ENCODE results near the gene ERI3. TPM values are rescaled to one million over a fixed set of nuclear protein-coding genes. Genes with fewer than 3 reads are reported as not detected.
A peak's percentile ranks its signal among the peaks of the same experiment; 100 is the strongest.

The ERI3 gene
- total RNA-seq, 1 donor from 2014 or later, result 83.3 TPM

DNA sequence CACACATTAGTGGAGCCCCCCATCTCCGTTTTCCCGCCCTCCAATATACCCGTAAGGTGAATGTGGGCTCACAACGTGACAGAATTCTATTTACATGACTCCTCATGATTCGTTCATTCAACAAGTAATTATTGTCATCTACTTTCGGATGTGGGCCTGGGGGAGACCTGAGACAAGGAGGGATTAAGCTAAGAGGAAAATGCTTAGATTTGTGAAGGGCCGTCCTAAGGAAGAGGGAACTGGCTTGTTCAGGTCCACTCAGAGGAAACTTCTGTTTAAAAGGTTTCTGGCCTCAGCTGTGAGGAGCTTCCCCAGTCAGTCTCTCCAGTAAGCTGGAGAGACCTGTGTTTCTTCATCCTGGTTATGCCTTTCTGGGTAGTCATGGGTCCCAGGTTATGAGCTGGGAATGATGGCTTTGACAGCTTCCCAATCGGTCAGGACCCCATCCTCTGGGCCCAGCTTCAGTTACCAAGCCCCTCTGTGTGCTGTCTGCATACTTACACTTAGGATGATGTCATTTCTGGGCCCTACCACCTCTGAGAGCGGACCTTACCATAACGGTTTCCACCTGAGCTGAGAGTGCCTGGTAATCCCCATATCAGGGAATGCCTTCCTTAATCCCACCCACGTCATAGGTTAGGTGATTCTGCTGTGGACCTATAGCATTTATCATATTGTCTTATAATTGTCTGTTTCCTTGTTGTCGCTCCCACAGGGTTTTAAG lies 687 bp upstream of the ERI3 start:
- Mint-ChIP-seq H3K9me3 (no peaks in the 10 kb centered on the region), H3K4me3 (peak overlapping the region; percentile 94), H3K4me1 (peaks cover 44% of the 10 kb centered on the region), H3K27ac (ENCODE audit: unreplicated experiment) (peak overlapping the region; percentile 86), H3K27me3 (ENCODE audit: low read depth) (no peaks in the 10 kb centered on the region), H3K36me3 (ENCODE audit: low read depth) (no peaks in the 10 kb centered on the region)
- DNase-seq (ENCODE audit: low read depth, low spot score), result no peak
- TF ChIP-seq, protein P1, sequence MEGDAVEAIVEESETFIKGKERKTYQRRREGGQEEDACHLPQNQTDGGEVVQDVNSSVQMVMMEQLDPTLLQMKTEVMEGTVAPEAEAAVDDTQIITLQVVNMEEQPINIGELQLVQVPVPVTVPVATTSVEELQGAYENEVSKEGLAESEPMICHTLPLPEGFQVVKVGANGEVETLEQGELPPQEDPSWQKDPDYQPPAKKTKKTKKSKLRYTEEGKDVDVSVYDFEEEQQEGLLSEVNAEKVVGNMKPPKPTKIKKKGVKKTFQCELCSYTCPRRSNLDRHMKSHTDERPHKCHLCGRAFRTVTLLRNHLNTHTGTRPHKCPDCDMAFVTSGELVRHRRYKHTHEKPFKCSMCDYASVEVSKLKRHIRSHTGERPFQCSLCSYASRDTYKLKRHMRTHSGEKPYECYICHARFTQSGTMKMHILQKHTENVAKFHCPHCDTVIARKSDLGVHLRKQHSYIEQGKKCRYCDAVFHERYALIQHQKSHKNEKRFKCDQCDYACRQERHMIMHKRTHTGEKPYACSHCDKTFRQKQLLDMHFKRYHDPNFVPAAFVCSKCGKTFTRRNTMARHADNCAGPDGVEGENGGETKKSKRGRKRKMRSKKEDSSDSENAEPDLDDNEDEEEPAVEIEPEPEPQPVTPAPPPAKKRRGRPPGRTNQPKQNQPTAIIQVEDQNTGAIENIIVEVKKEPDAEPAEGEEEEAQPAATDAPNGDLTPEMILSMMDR (conservative IDR thresholded peaks at IDR 0.05), result no peak

DNA sequence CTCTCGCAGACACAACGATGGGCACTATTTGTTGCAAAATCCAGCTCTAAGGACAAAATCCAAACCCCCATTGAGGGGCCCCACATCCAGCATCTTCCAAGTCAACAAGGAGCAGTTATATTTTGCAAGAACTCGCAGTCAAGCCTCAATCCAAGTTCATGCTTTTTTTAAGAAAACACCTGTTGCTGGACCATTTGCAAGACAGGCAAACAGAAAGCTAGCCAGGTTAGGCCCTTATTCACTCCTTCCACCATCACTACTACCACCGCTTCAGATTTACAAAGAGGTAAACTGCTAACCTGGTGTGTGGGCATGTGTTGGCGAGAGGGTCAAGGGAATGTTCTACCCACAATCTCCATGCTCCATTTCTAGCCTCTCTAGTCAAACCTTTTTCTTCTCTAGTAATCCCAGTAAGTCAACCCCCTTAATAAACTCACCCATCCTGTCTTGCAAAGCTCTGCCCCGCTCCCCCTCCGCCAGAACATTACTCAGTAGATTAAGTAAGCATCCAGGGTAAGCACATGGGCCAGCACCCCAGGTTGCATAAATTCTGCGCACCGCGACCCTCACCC lies 703 bp downstream of the ERI3 start:
- TF ChIP-seq, protein P1 (conservative IDR thresholded peaks at IDR 0.05), result no peak
- H3K27me3 Mint-ChIP-seq (ENCODE audit: low read depth), result no peaks in the 10 kb centered on the region
- peaks cover 44% of the 10 kb centered on the region for H3K4me1 Mint-ChIP-seq
- peak overlapping the region; percentile 94 for H3K27ac Mint-ChIP-seq (ENCODE audit: unreplicated experiment)
- no peaks in the 10 kb centered on the region for H3K9me3 Mint-ChIP-seq
- peak overlapping the region; percentile 97 for H3K4me3 Mint-ChIP-seq
- H3K36me3 Mint-ChIP-seq (ENCODE audit: low read depth), result peaks cover 2% of the 10 kb centered on the region
- no peak for DNase-seq (ENCODE audit: low read depth, low spot score)

DNA sequence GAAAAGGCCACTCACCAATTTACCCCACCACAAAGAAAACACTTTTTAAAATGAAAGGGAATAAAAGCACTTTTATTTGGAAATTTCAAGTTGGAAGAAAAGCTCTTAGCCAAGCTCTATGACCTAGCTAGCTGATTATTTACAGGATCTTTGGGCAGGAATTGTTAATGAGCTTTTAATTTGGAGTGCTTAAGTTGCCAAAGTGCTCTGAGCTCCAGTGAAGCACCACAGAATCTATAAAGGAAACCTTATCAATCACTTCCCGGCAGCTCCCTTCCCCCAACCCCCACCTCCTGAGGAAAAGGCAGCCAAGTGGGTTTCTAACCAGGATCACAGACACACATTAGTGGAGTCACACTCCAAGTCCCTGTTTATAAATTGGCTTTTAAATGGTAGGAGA lies 1.5 kb downstream of the ERI3 start:
- Mint-ChIP-seq H3K27me3 (ENCODE audit: low read depth) (no peaks in the 10 kb centered on the region), H3K4me3 (peak overlapping the region; percentile 97), H3K27ac (ENCODE audit: unreplicated experiment) (no peak overlapping the region), H3K36me3 (ENCODE audit: low read depth) (peaks cover 2% of the 10 kb centered on the region), H3K9me3 (no peaks in the 10 kb centered on the region), H3K4me1 (peaks cover 47% of the 10 kb centered on the region)
- no peak for DNase-seq (ENCODE audit: low read depth, low spot score)
- TF ChIP-seq, protein P1 (conservative IDR thresholded peaks at IDR 0.05), result no peak

DNA sequence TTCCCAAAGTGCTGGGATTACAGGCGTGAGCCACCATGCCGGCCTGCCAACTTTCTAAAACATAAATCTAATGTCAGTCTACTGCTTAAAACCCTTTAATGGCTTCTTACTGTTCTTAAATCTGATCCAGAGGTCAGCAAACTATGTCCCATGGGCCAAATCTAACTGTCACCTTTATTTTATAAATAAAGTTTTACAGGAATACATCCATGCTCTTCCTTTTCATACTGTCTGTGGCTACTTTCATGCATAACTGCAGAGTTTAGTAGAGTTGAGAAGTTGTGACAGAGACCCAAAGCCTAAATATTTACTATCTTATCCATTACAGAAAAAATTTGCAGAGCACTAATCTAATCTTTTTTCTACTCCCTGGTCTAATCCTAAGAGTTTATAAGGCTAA lies 3.8 kb downstream of the ERI3 start:
- DNase-seq (ENCODE audit: low read depth, low spot score), result no peak
- H3K4me1 Mint-ChIP-seq, result peaks cover 62% of the 10 kb centered on the region
- H3K4me3 Mint-ChIP-seq, result no peak overlapping the region
- H3K27me3 Mint-ChIP-seq (ENCODE audit: low read depth), result no peaks in the 10 kb centered on the region
- H3K36me3 Mint-ChIP-seq (ENCODE audit: low read depth), result peaks cover 2% of the 10 kb centered on the region
- H3K27ac Mint-ChIP-seq (ENCODE audit: unreplicated experiment), result no peak overlapping the region
- H3K9me3 Mint-ChIP-seq, result no peaks in the 10 kb centered on the region
- TF ChIP-seq, protein P1 (conservative IDR thresholded peaks at IDR 0.05), result no peak

DNA sequence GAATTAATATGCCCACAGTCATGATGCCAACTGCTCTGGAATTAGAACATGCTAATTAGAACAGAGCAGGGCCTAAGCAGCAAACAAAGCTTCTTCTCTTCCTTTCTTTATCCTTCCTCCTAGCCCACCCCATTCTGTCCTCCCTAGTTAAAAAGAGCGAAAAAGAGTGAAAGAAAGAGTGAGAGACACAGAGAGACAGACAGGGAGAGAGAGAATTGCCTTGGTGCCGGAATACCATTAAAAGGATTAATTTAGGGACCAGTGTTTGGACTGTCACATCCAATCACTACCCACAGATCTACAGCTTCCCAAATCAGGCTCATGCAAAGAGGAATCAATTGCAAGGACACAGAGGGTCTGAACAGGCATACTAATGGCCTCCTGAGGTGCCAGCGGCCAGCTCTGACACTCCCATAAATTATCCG lies 7.0 kb downstream of the ERI3 start:
- Mint-ChIP-seq H3K27me3 (ENCODE audit: low read depth) (no peaks in the 10 kb centered on the region), H3K36me3 (ENCODE audit: low read depth) (peaks cover 2% of the 10 kb centered on the region), H3K4me1 (peaks cover 50% of the 10 kb centered on the region), H3K4me3 (no peak overlapping the region), H3K27ac (ENCODE audit: unreplicated experiment) (no peak overlapping the region), H3K9me3 (no peaks in the 10 kb centered on the region)
- no peak for DNase-seq (ENCODE audit: low read depth, low spot score)
- TF ChIP-seq, protein P1 (conservative IDR thresholded peaks at IDR 0.05), result no peak
